ENCODE data around the gene COG5. TPM values are rescaled to one million over a fixed set of nuclear protein-coding genes. Genes with fewer than 3 reads are reported as not detected.
A peak's percentile ranks its signal among the peaks of the same experiment; 100 is the strongest.

Gene COG5
- total and polyA plus RNA-seq, 9 of the 15 experiments (the other 6 are each of a cell fraction or from before 2014, with no cell fraction given), result 15.3 to 75.1 (median 56.4) TPM

DNA sequence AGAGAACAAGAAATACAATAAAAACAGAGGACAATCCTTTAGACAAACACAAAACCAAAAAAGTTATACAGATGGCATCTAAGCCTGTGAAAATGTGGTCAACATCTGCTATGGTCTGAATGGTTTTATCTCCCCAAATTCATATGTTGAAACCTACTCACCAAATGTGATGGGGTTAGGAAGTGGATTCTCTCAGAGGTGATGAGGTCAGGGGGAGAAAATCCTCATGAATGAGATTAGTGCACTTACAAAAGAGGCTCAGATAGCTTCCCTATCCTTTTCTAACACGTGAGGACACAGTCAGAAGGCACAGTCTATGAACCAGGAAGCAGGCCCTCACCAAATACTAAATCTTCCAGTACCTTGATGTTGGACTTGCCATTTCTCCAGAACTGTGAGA, 241.7 kb downstream of the COG5 start (continued):
- TF ChIP-seq MBD2 (IDR thresholded peaks at IDR 0.05; ENCODE audit: borderline replicate concordance, low read depth), result no peak
- no peak for TF ChIP-seq HNRNPH1 (optimal IDR thresholded peaks at IDR 0.05; ENCODE audit: low read depth, low read length)
- no peak for TF ChIP-seq ETV6 (IDR thresholded peaks at IDR 0.05; ENCODE audit: borderline replicate concordance in 1 of 2, low read depth in 2 of 2, low read length in 1 of 2)
- TF ChIP-seq ETV6 (CRISPR knock-in tag; IDR thresholded peaks at IDR 0.05; ENCODE audit: borderline replicate concordance), result no peak
- peak; percentile 66 for TF ChIP-seq LEF1 (IDR thresholded peaks at IDR 0.05)
- no peak for TF ChIP-seq ZFX (CRISPR knock-in tag; IDR thresholded peaks at IDR 0.05)
- TF ChIP-seq MTF1 (CRISPR knock-in tag; IDR thresholded peaks at IDR 0.05; ENCODE audit: borderline replicate concordance), result no peak
- TF ChIP-seq GABPB2 (CRISPR knock-in tag; conservative IDR thresholded peaks at IDR 0.05), result no peak
- TF ChIP-seq ELF2 (CRISPR knock-in tag; IDR thresholded peaks at IDR 0.05), result no peak
- TF ChIP-seq, protein P1, sequence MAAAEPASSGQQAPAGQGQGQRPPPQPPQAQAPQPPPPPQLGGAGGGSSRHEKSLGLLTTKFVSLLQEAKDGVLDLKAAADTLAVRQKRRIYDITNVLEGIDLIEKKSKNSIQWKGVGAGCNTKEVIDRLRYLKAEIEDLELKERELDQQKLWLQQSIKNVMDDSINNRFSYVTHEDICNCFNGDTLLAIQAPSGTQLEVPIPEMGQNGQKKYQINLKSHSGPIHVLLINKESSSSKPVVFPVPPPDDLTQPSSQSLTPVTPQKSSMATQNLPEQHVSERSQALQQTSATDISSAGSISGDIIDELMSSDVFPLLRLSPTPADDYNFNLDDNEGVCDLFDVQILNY (CRISPR knock-in tag; IDR thresholded peaks at IDR 0.05), result no peak
- TF ChIP-seq ASH1L (IDR thresholded peaks at IDR 0.05; ENCODE audit: borderline replicate concordance, low read depth, partially characterized antibody), result no peak
- TF ChIP-seq ATF1 (CRISPR knock-in tag; IDR thresholded peaks at IDR 0.05), result no peak
- no peak for TF ChIP-seq ATF1 (tag; IDR thresholded peaks at IDR 0.05)
- no peak for TF ChIP-seq SMAD3 (CRISPR knock-in tag; conservative IDR thresholded peaks at IDR 0.05)
- TF ChIP-seq MAFF (IDR thresholded peaks at IDR 0.05; ENCODE audit: low read length), result no peak
- no peak for TF ChIP-seq ZKSCAN1 (IDR thresholded peaks at IDR 0.05; ENCODE audit: low read depth, low read length)
- TF ChIP-seq EP400 (IDR thresholded peaks at IDR 0.05), result no peak
- no peak for TF ChIP-seq CREBBP (IDR thresholded peaks at IDR 0.05; ENCODE audit: low read depth, low read length)
- TF ChIP-seq, protein P2, sequence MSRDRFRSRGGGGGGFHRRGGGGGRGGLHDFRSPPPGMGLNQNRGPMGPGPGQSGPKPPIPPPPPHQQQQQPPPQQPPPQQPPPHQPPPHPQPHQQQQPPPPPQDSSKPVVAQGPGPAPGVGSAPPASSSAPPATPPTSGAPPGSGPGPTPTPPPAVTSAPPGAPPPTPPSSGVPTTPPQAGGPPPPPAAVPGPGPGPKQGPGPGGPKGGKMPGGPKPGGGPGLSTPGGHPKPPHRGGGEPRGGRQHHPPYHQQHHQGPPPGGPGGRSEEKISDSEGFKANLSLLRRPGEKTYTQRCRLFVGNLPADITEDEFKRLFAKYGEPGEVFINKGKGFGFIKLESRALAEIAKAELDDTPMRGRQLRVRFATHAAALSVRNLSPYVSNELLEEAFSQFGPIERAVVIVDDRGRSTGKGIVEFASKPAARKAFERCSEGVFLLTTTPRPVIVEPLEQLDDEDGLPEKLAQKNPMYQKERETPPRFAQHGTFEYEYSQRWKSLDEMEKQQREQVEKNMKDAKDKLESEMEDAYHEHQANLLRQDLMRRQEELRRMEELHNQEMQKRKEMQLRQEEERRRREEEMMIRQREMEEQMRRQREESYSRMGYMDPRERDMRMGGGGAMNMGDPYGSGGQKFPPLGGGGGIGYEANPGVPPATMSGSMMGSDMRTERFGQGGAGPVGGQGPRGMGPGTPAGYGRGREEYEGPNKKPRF (IDR thresholded peaks at IDR 0.05; ENCODE audit: low read depth, low read length), result no peak
- no peak for TF ChIP-seq ZNF263 (CRISPR knock-in tag; IDR thresholded peaks at IDR 0.05; ENCODE audit: borderline replicate concordance)
- no peak for TF ChIP-seq ZNF184 (CRISPR knock-in tag; IDR thresholded peaks at IDR 0.05)
- no peak for TF ChIP-seq STAG1 (CRISPR knock-in tag; IDR thresholded peaks at IDR 0.05; ENCODE audit: borderline replicate concordance)
- TF ChIP-seq, protein P3, sequence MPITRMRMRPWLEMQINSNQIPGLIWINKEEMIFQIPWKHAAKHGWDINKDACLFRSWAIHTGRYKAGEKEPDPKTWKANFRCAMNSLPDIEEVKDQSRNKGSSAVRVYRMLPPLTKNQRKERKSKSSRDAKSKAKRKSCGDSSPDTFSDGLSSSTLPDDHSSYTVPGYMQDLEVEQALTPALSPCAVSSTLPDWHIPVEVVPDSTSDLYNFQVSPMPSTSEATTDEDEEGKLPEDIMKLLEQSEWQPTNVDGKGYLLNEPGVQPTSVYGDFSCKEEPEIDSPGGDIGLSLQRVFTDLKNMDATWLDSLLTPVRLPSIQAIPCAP (CRISPR knock-in tag; IDR thresholded peaks at IDR 0.05; ENCODE audit: borderline replicate concordance), result no peak
- TF ChIP-seq, protein P4, sequence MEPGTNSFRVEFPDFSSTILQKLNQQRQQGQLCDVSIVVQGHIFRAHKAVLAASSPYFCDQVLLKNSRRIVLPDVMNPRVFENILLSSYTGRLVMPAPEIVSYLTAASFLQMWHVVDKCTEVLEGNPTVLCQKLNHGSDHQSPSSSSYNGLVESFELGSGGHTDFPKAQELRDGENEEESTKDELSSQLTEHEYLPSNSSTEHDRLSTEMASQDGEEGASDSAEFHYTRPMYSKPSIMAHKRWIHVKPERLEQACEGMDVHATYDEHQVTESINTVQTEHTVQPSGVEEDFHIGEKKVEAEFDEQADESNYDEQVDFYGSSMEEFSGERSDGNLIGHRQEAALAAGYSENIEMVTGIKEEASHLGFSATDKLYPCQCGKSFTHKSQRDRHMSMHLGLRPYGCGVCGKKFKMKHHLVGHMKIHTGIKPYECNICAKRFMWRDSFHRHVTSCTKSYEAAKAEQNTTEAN (CRISPR knock-in tag; IDR thresholded peaks at IDR 0.05), result no peak
- TF ChIP-seq CHCHD3 (CRISPR knock-in tag; IDR thresholded peaks at IDR 0.05), result no peak
- no peak for TF ChIP-seq CBFB (CRISPR knock-in tag; IDR thresholded peaks at IDR 0.05)
- no peak for TF ChIP-seq CHD1 (IDR thresholded peaks at IDR 0.05; ENCODE audit: low read length)
- TF ChIP-seq ZFPM2 (CRISPR knock-in tag; IDR thresholded peaks at IDR 0.05), result no peak
- no peak for TF ChIP-seq C11orf30 (IDR thresholded peaks at IDR 0.05; ENCODE audit: low read depth)
